NCI-H510A (cell line): Measurements from ENCODE around the gene ALDH9A1.

Experiments
- DNase-seq: peaks from one replicate; lab custom pipeline; 2025; lab: John Stamatoyannopoulos, UW

Gene ALDH9A1

DNA sequence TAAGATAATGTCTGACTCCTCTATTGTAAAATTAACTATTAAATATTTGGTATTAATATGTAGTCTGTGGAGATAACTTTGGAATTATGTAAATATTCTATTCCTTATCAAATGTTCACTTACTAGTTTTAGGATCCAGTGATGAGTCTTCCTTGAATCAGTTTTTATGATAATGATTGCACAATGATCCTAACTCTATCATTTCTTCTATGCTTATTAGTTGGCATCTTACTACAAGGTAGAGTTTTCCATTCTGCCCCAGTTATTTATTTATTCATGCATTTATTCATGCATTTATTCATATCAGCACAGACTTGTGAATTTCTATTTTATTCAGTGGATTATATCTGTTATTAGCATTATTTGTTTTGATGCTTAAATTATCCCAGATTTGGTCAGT is 74.7 kb downstream of the ALDH9A1 start:
- no peak for DNase-seq

DNA sequence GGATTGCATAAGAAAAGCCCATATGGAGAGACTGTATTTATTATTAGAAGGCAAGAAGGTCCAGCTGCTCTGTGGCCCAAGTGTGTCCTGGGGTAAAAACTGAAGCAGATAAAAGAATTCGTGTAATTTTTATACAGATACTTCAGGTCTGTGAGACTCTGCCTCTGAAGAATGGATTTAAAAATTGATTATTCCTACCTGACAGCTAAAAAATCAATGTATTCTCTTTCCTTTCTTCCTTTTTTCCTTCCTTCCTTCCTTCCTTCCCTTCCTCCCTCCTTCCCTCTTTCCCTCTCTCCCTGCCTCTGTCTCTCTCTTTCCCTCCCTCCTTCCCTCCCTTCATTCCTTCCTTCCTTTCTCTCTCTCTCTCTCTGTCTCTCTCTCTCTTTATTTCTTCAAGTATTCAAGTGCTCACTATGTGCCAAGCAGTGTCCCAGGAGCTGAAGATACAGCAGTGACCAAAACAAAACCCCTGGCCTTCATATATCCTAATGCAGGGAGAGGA is 78.7 kb downstream of the ALDH9A1 start:
- no peak for DNase-seq

DNA sequence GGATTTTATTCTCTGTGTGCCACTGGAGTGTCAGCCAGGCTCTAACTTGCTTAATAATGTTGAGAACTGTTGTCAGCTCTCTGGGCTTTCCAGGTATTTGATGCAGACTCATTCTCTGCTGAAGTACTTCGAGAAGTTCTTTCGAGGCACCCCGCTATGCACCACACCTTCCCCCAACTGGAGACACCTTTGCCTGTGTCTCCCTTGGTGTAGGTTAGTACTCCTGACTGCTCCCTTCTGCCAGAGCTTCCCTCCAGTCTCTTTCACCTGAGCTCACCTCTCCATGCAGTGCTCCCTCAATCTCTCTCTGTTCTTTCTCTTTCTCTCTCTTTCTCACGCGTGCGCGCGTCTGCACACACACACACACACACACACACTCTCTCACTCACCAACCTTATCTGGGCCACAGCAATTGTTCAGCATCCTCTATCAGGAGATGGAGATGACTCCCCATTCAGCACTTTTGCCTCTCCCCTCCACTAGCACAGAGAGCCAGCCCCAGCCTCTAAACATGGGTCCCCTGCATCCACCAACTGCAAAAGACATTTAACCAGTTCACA is 81.3 kb downstream of the ALDH9A1 start:
- no peak for DNase-seq

DNA sequence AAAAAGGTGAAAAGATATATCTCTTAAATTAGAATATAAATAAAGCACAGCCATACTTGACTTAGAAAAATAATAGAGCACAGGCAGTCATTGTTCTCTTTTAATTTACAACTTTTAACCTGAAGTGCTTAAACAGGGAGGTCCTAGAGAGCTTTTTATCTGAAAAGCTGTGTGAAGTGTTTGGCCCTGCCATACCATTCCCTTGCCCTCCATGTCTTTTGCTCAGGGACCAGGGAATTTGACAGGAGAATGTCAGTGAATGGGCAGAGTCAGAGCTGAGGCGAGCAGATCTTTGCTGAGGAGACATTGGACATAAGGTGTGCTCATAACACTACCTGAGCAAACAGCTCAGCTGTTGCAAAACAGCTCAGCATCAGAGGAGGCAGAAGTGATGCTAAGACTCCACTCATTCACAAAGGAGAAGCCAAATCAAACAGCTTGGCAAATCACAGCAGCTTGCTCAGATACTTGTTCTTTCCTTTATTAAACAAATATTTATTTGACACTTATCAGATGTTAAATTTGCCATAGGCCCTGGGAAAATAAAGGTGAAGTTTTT is 82.2 kb downstream of the ALDH9A1 start:
- DNase-seq = no peak
